ENCODE measurements around the gene ARL14EPL.
A peak's percentile ranks its signal among the peaks of the same experiment; 100 is the strongest.

ARL14EPL gene

DNA sequence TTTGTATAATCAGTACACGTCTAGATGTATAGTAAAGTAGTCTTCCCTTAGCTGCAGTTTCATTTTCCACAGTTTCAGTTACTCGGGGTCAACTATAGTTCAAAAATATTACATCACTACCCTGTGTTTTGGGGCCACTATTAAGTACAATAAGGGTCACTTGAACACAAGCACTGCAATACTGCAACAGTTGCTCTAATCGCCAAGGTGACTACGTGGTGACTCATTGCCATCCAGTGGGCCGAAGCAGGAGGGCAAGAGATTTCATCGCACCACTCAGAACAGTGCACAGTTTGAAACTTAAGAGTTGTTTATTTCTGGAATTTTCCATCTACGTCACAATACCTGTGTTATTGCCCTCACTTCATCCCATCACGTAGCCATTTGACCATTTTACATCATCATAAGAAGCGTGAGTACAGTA is at the start of gene ARL14EPL:
TSS of gene ARL14EPL (plus strand) at position 379 of the 424 bp plus-strand sequence. CDS start 18,994 bp downstream, outside the sequence.
- peak; percentile 74 for DNase-seq

DNA sequence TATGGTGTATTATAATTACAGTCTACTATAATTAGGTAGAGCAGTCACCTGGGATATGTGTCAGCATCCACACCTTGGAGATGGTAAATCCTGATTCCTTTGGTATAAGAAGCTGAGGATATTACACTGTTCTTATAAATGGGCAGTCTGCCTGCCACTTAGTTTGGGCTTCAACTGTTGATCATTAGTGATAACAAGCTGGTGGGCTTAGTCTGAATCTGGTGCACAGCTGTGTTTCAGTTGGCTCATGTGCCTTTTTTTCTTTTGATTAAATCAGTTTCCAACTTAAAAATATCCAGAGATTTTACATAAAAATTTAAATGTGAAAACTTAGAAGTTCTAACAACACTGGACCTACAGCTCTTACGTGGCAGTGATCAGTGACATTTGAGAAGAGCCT is 48.8 kb upstream of the ARL14EPL start:
- in situ Hi-C loops (cut with HindIII; ENCODE audit: low pct_ligation_motif_present, low pct_unique_long_range_greater_than_20kb, low sequenced_read_pairs), result no loop called here
- DNase-seq, result no peak

More for the DNA sequence above, at the start of gene ARL14EPL:
- in situ Hi-C loops (cut with HindIII; ENCODE audit: low pct_ligation_motif_present, low pct_unique_long_range_greater_than_20kb, low sequenced_read_pairs), result no loop called here

DNA sequence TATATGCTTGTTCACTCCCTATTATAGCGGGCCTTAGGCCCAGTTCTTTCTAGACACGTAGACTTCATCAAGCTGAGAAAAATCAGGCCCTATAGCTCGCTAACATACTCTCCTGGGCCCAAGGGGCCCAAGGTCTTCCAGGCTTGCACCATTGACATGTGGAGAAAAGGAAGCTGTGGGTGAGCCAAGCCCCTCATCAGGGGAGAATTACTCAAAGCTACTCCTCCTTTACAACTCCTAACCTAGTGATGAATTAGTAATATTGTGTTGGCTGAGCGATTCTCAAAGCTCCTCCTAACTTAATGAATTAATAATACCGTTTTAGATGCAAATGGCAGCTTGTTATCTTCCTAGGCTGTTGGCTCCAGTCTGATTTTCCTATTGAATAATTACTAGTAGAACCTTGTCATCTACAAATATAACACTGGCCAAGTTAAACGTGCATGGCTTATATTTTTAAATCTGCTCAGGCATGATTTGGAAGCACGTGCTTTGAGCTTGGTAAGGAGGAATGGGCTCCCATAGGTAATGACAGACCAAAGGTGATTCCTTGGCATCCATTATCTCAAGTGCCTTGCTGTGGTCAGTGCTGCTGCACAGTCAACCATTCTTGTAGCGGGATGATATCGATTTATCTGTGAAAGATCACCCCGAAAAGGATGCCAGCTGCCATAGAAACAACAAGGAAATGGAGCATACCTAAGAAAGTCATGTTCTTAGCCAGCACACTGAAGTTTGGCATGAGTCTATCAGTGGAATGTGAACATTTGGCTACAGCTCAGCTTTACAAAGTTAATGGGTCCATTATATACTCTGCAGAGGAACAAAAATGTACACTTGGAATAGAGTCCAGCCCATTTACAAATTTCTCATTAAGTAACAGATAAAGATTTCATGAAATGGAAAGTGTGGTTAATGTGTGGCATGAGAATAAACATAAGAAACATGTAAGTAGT is 46.2 kb upstream of the ARL14EPL start:
- no peak for DNase-seq
- in situ Hi-C loops (cut with HindIII; ENCODE audit: low pct_ligation_motif_present, low pct_unique_long_range_greater_than_20kb, low sequenced_read_pairs), result no loop called here

DNA sequence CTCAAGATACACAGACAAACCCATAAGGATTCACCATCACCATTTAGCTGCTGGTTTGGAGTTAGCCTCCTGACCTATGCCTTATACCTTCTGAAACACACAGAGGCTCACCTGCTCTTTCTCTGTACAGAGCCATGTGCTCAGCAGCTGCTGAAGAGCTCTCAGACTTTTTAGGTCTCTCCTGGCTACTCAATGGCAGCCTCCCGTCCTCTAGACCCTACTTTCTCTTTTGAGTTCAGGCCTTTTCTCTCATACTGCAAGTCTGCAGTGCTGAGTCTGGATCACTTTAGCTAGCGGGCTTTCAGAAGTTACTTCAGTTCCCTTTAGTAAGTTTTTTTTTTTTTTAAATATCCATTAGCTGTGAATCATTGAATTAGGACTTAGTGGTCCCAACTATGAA is 44.3 kb upstream of the ARL14EPL start:
- in situ Hi-C loops (cut with HindIII; ENCODE audit: low pct_ligation_motif_present, low pct_unique_long_range_greater_than_20kb, low sequenced_read_pairs), result no loop called here

DNA sequence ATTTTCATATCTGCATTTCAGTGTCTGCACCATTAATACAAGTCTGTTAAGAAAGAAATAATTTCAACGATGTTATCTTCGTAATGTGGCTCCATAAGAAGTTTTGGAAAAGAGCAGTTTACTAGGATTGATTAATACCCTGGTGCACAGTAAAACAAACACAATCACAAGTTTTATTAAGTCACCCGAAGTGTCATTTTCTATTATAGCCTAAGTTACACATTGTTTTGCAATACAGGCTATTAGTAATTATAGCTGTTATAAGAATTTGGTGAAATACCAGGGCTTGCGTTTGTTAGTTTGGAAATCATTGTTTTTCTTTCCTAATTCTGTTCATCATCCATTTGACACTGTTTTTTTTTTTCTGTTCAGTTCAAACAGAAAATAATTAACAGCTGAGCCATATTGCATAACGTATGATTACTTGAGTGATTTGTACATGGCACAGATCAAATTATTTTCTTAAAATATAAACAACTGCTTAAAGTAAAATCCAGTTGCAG is 39.4 kb upstream of the ARL14EPL start:
- in situ Hi-C loops (cut with HindIII; ENCODE audit: low pct_ligation_motif_present, low pct_unique_long_range_greater_than_20kb, low sequenced_read_pairs), result no loop called here
- DNase-seq, result no peak

More for the DNA sequence above, 44.3 kb upstream of the ARL14EPL start:
- no peak for DNase-seq

DNA sequence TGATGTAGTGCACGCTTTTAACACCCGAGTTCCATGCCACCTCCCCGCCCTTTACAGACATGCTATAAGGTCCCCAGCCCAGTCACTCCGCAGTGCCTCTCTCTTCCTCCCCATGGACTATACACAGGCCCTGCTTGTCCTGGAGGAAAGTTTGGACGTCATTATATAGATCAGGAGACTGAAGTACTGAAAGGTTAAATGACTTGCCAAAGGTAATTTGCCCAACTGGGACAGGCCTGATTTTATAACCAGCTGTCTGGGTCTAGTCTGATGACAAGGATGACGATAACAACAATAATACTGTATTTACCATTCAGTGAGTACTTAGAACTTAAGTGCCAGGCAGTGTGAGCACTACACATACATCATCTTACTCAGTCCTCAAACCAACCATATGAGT is 36.9 kb upstream of the ARL14EPL start:
- DNase-seq, result no peak
- in situ Hi-C loops (cut with HindIII; ENCODE audit: low pct_ligation_motif_present, low pct_unique_long_range_greater_than_20kb, low sequenced_read_pairs), result no loop called here

DNA sequence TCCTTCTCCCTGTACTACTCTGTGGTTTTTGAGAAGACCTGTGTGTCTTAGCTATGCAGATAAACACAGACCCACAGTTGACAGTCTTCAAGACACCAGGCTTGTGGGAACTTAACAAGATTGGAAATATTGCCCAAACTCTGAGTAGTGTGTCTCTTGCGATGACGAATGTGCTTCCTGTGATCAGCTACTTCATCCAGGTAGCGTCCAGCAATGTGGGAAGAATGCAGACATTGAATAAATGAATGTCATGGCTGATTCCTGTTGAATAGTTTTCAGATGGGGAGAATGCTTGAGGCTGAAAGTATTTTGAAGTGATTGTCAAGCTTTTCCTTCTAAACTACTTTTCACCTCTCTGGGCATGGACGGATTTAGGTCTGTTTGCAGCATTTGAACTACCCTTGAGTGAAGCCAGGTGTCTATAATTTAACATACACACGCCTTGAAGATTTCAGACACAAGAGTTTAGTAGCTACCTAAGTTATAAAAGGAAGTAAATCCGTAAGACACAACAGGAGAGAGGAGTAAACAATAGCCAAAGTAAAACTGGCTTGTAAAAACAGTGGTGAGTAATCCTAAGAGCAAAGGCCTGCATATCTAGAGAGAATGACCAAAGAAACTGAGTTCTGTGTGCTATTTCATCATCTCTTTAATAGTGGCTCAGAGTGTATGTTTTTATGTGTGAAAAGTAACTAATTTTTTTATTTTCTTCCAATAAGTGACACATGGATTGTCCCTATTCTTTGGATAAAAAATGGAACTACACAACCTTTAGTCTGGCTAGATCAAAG is 30.0 kb upstream of the ARL14EPL start:
- DNase-seq, result no peak
- in situ Hi-C loops (cut with HindIII; ENCODE audit: low pct_ligation_motif_present, low pct_unique_long_range_greater_than_20kb, low sequenced_read_pairs), result no loop called here

DNA sequence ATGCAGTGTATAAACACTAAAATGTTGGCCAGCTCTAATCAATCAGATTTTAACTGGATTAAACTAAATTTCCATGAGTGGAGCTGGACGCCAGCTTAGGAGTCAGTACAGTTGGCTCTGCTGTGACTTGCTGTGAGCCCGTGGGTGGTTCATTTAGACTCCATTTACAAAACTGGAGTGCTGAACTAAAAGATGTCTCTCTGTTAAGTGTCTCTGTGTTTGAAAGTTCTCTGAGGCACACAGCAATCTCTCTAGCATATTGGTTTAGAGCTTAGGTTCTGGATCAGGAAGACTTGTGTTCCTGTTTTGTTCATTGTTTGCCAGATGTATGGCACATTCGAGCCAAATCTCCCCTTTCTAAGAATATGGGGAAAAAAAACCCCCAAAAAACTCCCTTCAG is 28.0 kb upstream of the ARL14EPL start:
- no peak for DNase-seq

DNA sequence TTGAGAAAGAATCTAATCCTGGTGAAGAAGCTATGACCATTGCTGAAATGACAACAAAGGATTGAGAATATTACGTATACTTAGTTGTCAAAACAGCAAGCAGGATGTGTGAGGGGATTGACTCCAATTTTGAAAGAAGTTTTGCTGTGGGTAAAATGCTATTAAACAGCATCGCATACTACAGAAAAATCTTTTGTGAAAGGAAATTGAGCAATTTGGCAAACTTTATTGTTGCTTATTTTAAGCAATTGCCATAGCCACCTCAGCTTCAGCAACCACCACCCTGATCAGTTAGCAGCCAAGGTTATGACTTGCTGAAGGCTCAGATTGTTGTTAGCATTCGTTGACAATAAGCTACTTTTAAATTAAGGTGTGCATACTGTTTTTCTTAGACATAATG is 22.5 kb upstream of the ARL14EPL start:
- in situ Hi-C loops (cut with HindIII; ENCODE audit: low pct_ligation_motif_present, low pct_unique_long_range_greater_than_20kb, low sequenced_read_pairs), result no loop called here
- no peak for DNase-seq

More for the DNA sequence above, 28.0 kb upstream of the ARL14EPL start:
- in situ Hi-C loops (cut with HindIII; ENCODE audit: low pct_ligation_motif_present, low pct_unique_long_range_greater_than_20kb, low sequenced_read_pairs), result no loop called here

DNA sequence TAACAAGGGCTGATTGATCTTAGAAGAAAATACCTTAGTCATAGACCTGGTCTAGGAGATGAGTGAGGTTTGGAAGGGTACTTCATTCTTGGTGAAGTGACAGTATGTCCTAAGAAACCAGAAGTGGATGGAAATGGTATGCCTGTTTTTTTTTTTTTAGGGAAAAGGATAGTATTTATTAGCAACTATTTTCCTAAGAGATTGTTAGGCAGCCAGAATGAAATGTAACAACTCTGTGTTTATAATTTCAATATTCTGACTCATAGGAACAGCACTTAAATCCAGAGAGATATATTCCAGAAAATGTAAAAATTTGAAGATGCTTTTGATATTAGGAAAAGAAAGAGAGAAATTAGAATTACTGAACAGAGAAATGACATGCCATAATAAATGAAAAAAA is 21.2 kb upstream of the ARL14EPL start:
- DNase-seq, result no peak
- in situ Hi-C loops (cut with HindIII; ENCODE audit: low pct_ligation_motif_present, low pct_unique_long_range_greater_than_20kb, low sequenced_read_pairs), result no loop called here

DNA sequence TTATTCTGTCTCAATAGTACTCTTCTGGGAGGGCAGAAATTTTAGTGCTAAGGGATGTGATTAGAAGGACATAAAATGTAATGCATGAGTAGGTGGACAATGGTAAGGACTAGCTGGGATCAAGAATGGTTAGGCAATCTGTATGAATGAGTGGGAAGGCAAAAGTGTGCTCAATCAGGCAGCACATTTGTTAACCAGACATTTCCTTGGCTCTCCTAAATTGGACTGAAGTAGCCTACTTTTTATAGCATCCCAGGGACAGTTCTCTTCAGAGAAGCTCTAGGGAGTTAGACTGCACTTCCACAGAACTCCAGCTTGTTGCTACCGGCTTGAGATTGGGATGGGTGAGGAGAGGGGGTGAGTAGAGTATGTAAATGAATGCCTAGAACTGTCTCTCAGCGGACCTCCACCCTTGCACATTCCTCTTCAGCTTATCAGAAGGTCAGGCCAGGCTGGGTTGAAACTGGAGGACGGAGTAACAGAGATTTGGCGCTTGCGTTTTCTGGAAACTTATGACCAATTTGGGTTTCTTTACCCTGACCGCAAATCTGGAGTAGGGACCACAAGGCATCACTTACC is 19.0 kb upstream of the ARL14EPL start:
- in situ Hi-C loops (cut with HindIII; ENCODE audit: low pct_ligation_motif_present, low pct_unique_long_range_greater_than_20kb, low sequenced_read_pairs), result no loop called here
- DNase-seq, result no peak

DNA sequence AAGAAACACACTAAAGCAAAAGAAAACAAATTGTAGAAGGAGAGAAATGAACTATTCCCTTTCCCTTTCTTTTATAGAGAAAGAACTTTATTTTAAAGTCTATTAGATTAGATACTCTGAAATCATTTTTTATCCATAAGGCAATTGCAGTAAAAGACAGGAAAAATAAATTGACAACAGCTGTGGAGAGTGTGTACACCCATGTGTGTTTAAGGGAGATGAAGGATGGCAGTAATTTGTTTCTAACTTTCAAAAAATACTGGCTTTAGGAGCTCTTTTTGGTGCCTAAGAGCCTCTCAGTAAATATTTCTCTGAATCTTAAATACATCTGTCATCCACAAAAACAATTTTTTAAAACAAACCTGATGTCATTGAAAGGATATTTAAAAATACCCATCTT is 18.3 kb upstream of the ARL14EPL start:
- DNase-seq, result no peak
- in situ Hi-C loops (cut with HindIII; ENCODE audit: low pct_ligation_motif_present, low pct_unique_long_range_greater_than_20kb, low sequenced_read_pairs), result no loop called here

DNA sequence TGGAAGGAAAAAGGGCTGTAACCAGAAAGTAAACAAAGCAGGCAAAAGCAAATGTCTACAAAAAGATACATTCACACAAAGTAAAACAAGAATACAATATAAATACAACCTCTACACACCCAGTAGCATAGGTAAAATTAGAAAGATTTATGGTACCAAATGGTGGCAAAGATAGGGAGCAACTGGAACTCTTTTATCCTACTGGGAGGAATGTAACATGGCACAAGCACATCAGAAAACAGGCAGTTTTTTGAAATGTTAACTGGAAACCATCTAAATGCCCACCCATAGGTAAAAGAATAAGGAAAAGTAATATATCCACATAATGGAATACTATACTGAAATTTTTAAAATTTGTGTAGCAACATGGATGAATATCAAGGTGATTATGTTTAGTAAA is 8.7 kb upstream of the ARL14EPL start:
- DNase-seq, result no peak
- in situ Hi-C loops (cut with HindIII; ENCODE audit: low pct_ligation_motif_present, low pct_unique_long_range_greater_than_20kb, low sequenced_read_pairs), result no loop called here

DNA sequence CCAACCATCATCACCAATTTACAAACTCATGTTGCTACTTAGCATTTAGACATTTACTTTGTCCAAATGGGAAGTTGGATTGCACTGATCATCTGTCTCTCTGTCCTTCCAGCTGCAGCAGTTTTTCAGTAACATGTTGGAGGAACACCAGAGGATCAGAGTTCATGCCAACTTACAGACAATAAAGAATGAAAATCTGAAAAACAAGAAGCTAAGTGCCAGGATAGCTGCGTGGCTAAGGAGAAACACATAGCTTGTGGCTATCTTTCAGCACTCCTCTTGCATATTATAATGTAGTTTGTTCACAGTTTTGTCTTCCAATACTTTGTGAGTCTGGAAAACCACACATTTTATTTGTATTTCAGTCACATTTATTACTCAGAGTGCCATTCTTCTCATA is 6.4 kb upstream of the ARL14EPL start:
- no peak for DNase-seq
- in situ Hi-C loops (cut with HindIII; ENCODE audit: low pct_ligation_motif_present, low pct_unique_long_range_greater_than_20kb, low sequenced_read_pairs), result no loop called here

DNA sequence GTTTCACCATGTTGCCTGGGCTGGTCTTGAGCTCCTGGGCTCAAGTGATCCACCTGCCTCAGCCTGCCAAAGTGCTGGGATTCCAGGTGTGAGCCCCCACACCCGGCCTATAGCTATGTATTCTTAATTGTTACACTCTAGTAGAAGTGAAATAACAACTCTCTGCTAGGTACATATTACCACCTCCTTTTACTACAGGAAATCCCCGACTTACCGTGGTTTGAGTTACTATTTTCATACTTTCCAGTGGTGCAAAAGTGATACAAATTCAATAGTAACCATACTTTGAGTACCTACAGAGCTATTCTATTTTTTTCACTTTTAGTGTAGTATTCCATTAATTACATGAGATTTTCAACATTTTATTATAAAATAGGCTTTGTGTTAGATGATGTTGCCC is 719 bp downstream of the ARL14EPL start:
- DNase-seq, result no peak
- in situ Hi-C loops (cut with HindIII; ENCODE audit: low pct_ligation_motif_present, low pct_unique_long_range_greater_than_20kb, low sequenced_read_pairs), result no loop called here

DNA sequence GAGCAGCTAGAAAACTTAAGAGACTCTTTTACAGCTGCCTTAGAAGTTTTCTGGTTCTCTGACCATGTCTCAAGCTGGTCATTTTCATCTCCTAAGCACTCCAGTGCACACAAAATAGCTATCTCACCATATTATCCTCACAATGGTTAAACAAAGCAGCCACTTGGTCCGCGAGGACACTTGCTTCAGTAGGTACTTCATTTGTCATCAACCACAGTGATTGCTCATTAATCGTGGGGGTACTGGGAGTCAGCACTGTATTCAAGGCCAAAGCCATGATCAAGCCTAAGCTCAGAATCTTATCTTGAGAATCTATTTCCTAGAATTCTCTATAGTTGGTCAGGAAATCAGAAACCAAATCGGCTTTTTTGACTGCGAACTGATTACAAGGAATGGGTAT is 2.9 kb downstream of the ARL14EPL start:
- DNase-seq, result peak; percentile 59
- in situ Hi-C loops (cut with HindIII; ENCODE audit: low pct_ligation_motif_present, low pct_unique_long_range_greater_than_20kb, low sequenced_read_pairs), result no loop called here

DNA sequence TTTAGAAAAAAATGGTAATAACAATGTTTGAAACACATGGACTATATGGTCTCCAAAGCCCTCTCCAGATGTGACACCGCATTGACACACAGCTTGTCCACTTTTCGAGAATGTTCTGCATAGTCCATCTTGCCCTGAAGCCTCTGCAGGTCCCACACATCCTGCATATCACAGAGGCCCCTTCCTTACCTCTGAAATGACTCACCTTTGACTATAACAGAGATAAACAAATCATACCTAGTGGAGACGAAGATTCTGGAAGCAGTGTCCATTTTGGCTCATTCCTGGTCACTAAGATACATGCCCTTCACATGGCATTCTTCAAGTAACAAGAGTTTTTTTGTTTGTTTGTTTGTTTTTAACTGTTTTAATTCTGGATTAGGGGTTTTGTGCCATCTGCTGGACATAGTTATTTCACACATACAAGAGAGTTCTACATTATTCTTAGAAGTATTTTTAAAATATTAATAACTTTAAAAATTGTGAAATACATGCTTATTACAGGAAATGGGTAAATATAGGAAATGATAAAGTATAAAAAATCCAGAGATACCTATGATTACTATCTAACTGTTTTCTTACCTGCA is 5.1 kb downstream of the ARL14EPL start:
- in situ Hi-C loops (cut with HindIII; ENCODE audit: low pct_ligation_motif_present, low pct_unique_long_range_greater_than_20kb, low sequenced_read_pairs), result no loop called here
- no peak for DNase-seq

DNA sequence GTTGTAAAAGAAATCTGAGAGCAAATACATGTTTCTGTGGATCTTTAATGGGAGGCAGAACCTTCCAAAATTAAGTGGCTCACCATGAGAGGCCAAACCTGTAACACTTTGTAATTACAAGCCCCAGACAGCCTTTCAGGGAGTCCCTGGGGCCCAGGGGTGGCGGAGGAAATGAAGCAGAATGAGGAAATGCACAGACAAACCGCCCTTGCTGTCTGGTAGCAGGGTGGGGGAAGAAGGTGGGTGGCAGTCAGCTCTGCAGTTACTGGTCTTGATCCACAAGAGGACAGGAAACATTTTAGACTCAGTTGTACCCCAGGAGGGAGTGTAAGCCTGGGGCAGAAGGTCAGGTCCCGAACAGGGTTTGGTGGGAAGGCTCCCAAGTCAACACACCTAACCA is 6.5 kb downstream of the ARL14EPL start:
- in situ Hi-C loops (cut with HindIII; ENCODE audit: low pct_ligation_motif_present, low pct_unique_long_range_greater_than_20kb, low sequenced_read_pairs), result no loop called here
- no peak for DNase-seq

DNA sequence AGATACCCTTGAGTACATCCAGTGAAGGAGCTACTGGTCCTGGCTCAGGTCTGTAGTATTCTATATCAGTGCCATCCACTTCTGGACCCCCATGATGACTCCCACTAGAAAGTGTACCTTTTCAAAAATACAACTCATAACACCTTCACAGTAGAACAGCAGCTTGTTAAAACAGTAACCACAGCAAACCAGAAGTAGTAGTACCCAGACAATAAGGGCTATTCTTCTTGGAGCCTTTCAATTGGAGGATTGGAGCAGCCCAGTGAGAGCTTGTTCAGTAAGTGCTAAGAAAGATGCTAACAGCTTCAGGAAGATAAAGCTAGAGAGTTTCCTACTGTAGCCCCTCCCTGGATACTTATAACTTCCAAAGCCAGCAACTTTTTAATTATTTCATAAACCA is 10.1 kb downstream of the ARL14EPL start:
- in situ Hi-C loops (cut with HindIII; ENCODE audit: low pct_ligation_motif_present, low pct_unique_long_range_greater_than_20kb, low sequenced_read_pairs), result no loop called here

More for the DNA sequence above, 10.1 kb downstream of the ARL14EPL start:
- DNase-seq, result no peak

All from ACHN (cell line).